GM12801 (cell line): ENCODE measurements around the gene HOXC11.

ENCODE experiments used
- CTCF ChIP-seq: IDR thresholded peaks from one replicate; pipeline ENCODE4 v1.5.1; 2011; ENCODE audit warnings: control low read depth; ENCODE audit not compliant: insufficient read length; ENCODE audit errors: extremely low read depth

HOXC11 gene

GRCh38 chr12:53955776-53956250 is 17.1 kb upstream of the HOXC11 start:
- TF ChIP-seq CTCF: no peak

- TF ChIP-seq CTCF: no peak
Measured at GRCh38 chr12:53956251-53956887, 16.6 kb upstream of the HOXC11 start.

GRCh38 chr12:53956914-53957536 is 15.9 kb upstream of the HOXC11 start:
- TF ChIP-seq CTCF: no peak

GRCh38 chr12:53958128-53958527 is 14.8 kb upstream of the HOXC11 start:
- TF ChIP-seq CTCF: no peak

- TF ChIP-seq CTCF: no peak
Measured at GRCh38 chr12:53959314-53959713, 13.6 kb upstream of the HOXC11 start.

GRCh38 chr12:53960187-53961024 is 12.5 kb upstream of the HOXC11 start:
- TF ChIP-seq CTCF: no peak

- TF ChIP-seq CTCF: no peak
Measured at GRCh38 chr12:53961025-53961761, 11.7 kb upstream of the HOXC11 start.
